ENCODE measurements around the gene LRRC56. TPM values are rescaled to one million over a fixed set of nuclear protein-coding genes. Genes with fewer than 3 reads are reported as not detected.
A peak's percentile ranks its signal among the peaks of the same experiment; 100 is the strongest.

Gene LRRC56
- total and polyA plus RNA-seq, 2 of the 13 experiments (the other 11 are each of a cell fraction or from before 2014, with no cell fraction given) = 0.11 to 0.29 TPM

DNA sequence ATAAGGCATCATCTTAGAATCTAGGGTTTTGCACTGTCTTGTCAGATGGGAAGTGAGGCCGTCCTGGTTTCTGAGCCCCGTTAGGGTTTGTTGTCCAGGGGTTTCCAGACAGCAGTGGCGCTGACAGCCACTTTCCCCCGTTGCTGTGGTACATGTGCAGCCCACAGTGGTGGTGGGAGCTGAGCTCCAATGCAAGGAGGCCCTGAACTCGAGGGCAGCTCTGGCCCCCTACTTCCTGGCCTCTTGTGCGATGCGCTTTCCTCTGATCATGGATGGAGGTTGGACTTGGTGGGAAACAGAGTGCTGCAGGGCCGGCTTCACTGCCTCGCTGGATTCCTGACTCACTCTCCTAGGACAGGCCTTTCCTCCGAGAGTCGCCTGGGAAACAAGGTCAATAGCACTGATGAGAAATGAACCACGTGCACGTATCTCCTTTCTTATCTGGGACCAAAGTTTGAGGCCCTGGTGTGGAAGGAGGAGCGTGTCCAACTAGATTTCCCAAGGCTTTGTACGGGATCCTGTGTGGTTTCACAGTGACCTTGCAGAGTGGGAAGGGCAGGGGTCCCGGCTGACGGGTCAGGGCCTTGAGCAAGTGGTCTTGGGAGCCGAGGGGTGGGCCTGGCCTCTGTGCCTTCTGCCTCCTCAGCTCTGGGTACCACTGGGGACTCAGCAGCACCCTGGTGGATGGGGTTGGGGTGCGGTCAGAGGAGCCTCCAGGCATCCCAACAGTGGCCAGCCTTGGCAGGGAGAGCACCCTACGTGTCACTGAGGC is 42.7 kb downstream of the LRRC56 start (continued):
- TF ChIP-seq ZNF180 (CRISPR knock-in tag; IDR thresholded peaks at IDR 0.05; ENCODE audit: borderline replicate concordance, low read depth) (no peak), TBP (CRISPR knock-in tag; IDR thresholded peaks at IDR 0.05) (no peak), MTF1 (CRISPR knock-in tag; IDR thresholded peaks at IDR 0.05) (no peak), ISL2 (CRISPR knock-in tag; IDR thresholded peaks at IDR 0.05) (no peak), ATF1 (CRISPR knock-in tag; IDR thresholded peaks at IDR 0.05) (no peak), CHD4 (IDR thresholded peaks at IDR 0.05; ENCODE audit: borderline replicate concordance, low read length) (no peak), SNRNP70 (IDR thresholded peaks at IDR 0.05; ENCODE audit: low read depth, low read length) (no peak), ZSCAN22 (CRISPR knock-in tag; IDR thresholded peaks at IDR 0.05) (no peak), CHCHD3 (CRISPR knock-in tag; IDR thresholded peaks at IDR 0.05) (no peak), GABPA (IDR thresholded peaks at IDR 0.05; ENCODE audit: low read depth, low read length) (no peak), GABPA (CRISPR knock-in tag; IDR thresholded peaks at IDR 0.05; ENCODE audit: low read depth) (no peak), CHD2 (IDR thresholded peaks at IDR 0.05; ENCODE audit: low read depth, low read length) (no peak), ZNF446 (CRISPR knock-in tag; IDR thresholded peaks at IDR 0.05) (no peak), ZFP36L2 (CRISPR knock-in tag; IDR thresholded peaks at IDR 0.05) (no peak), ZFP41 (CRISPR knock-in tag; IDR thresholded peaks at IDR 0.05; ENCODE audit: borderline replicate concordance) (no peak), ZNF749 (CRISPR knock-in tag; IDR thresholded peaks at IDR 0.05; ENCODE audit: borderline replicate concordance) (peak; percentile 60; the same call in 1 of the 2 replicates), ZNF563 (CRISPR knock-in tag; IDR thresholded peaks at IDR 0.05) (no peak), ZNF562 (CRISPR knock-in tag; IDR thresholded peaks at IDR 0.05; ENCODE audit: borderline replicate concordance) (no peak), ZNF354B (CRISPR knock-in tag; IDR thresholded peaks at IDR 0.05) (no peak), ZNF232 (CRISPR knock-in tag; IDR thresholded peaks at IDR 0.05; ENCODE audit: borderline replicate concordance) (0 out of 2 replicates have a peak, but pooled peaks have one; percentile 75)
- TF ChIP-seq, protein P1, sequence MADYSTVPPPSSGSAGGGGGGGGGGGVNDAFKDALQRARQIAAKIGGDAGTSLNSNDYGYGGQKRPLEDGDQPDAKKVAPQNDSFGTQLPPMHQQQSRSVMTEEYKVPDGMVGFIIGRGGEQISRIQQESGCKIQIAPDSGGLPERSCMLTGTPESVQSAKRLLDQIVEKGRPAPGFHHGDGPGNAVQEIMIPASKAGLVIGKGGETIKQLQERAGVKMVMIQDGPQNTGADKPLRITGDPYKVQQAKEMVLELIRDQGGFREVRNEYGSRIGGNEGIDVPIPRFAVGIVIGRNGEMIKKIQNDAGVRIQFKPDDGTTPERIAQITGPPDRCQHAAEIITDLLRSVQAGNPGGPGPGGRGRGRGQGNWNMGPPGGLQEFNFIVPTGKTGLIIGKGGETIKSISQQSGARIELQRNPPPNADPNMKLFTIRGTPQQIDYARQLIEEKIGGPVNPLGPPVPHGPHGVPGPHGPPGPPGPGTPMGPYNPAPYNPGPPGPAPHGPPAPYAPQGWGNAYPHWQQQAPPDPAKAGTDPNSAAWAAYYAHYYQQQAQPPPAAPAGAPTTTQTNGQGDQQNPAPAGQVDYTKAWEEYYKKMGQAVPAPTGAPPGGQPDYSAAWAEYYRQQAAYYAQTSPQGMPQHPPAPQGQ (CRISPR knock-in tag; IDR thresholded peaks at IDR 0.05; ENCODE audit: borderline replicate concordance) = no peak
- TF ChIP-seq, protein P2, sequence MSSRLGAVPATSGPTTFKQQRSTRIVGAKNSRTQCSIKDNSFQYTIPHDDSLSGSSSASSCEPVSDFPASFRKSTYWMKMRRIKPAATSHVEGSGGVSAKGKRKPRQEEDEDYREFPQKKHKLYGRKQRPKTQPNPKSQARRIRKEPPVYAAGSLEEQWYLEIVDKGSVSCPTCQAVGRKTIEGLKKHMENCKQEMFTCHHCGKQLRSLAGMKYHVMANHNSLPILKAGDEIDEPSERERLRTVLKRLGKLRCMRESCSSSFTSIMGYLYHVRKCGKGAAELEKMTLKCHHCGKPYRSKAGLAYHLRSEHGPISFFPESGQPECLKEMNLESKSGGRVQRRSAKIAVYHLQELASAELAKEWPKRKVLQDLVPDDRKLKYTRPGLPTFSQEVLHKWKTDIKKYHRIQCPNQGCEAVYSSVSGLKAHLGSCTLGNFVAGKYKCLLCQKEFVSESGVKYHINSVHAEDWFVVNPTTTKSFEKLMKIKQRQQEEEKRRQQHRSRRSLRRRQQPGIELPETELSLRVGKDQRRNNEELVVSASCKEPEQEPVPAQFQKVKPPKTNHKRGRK (CRISPR knock-in tag; IDR thresholded peaks at IDR 0.05) = no peak
- TF ChIP-seq, protein P3, sequence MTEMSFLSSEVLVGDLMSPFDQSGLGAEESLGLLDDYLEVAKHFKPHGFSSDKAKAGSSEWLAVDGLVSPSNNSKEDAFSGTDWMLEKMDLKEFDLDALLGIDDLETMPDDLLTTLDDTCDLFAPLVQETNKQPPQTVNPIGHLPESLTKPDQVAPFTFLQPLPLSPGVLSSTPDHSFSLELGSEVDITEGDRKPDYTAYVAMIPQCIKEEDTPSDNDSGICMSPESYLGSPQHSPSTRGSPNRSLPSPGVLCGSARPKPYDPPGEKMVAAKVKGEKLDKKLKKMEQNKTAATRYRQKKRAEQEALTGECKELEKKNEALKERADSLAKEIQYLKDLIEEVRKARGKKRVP (CRISPR knock-in tag; IDR thresholded peaks at IDR 0.05) = no peak
- TF ChIP-seq, protein P4, sequence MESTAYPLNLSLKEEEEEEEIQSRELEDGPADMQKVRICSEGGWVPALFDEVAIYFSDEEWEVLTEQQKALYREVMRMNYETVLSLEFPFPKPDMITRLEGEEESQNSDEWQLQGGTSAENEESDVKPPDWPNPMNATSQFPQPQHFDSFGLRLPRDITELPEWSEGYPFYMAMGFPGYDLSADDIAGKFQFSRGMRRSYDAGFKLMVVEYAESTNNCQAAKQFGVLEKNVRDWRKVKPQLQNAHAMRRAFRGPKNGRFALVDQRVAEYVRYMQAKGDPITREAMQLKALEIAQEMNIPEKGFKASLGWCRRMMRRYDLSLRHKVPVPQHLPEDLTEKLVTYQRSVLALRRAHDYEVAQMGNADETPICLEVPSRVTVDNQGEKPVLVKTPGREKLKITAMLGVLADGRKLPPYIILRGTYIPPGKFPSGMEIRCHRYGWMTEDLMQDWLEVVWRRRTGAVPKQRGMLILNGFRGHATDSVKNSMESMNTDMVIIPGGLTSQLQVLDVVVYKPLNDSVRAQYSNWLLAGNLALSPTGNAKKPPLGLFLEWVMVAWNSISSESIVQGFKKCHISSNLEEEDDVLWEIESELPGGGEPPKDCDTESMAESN (CRISPR knock-in tag; conservative IDR thresholded peaks at IDR 0.05) = no peak
- TF ChIP-seq, protein P5, sequence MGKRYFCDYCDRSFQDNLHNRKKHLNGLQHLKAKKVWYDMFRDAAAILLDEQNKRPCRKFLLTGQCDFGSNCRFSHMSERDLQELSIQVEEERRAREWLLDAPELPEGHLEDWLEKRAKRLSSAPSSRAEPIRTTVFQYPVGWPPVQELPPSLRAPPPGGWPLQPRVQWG (CRISPR knock-in tag; IDR thresholded peaks at IDR 0.05; ENCODE audit: borderline replicate concordance, low read depth) = no peak
